HEK293T (cell line): ENCODE measurements around the gene ITIH1.

ENCODE experiments used
- CTCF ChIA-PET: fragments of 350-600 bp; formaldehyde crosslinking; extraction: SDS; loops from one replicate; lab custom pipeline; 2021; ENCODE audit warnings: antibody characterized with exemption, inconsistent platforms; lab: Yijun Ruan, JAX
- POLR2A ChIA-PET: fragments of 350-600 bp; formaldehyde crosslinking; extraction: SDS; loops from one replicate; lab custom pipeline; 2020; ENCODE audit warnings: antibody characterized with exemption, inconsistent platforms; lab: Yijun Ruan, JAX
- DNase-seq: peaks from one replicate; pipeline ENCODE4 v3.0.0; 2012; ENCODE audit warnings: mixed read lengths; ENCODE audit errors: extremely low spot score
- ARNT ChIP-seq: fragments of 450-650 bp; IDR thresholded peaks from 2 replicates; pipeline ENCODE4 v1.6.1; 2017; ENCODE audit warnings: mild to moderate bottlenecking
- BHLHE40 ChIP-seq: fragments of 450-650 bp; IDR thresholded peaks from 2 replicates; pipeline ENCODE4 v1.6.1; 2016; ENCODE audit warnings: mild to moderate bottlenecking, moderate library complexity, borderline replicate concordance
- CTBP1 ChIP-seq: fragments of 450-650 bp; IDR thresholded peaks from 2 replicates; pipeline ENCODE4 v1.6.1; 2016; ENCODE audit warnings: borderline replicate concordance
- ELF4 ChIP-seq: fragments of 450-650 bp; IDR thresholded peaks from 2 replicates; pipeline ENCODE4 v1.6.1; 2017; ENCODE audit warnings: antibody characterized with exemption
- FOXA1 ChIP-seq: fragments of 450-650 bp; IDR thresholded peaks from 2 replicates; pipeline ENCODE4 v1.6.1; 2016; ENCODE audit warnings: mild to moderate bottlenecking
- FOXK2 ChIP-seq: fragments of 450-650 bp; IDR thresholded peaks from 2 replicates; pipeline ENCODE4 v1.6.1; 2016; ENCODE audit warnings: mild to moderate bottlenecking
- FOXM1 ChIP-seq: fragments of 450-650 bp; IDR thresholded peaks from 2 replicates; pipeline ENCODE4 v1.6.1; 2017; ENCODE audit warnings: mild to moderate bottlenecking, borderline replicate concordance
- HDGF ChIP-seq: fragments of 450-650 bp; IDR thresholded peaks from 2 replicates; pipeline ENCODE4 v1.6.1; 2017; ENCODE audit warnings: antibody characterized with exemption, borderline replicate concordance
- L3MBTL2 ChIP-seq: fragments of 450-650 bp; conservative IDR thresholded peaks from 2 replicates; pipeline ENCODE4 v1.6.1; 2016; ENCODE audit warnings: mild to moderate bottlenecking
- LEF1 ChIP-seq: fragments of 450-650 bp; IDR thresholded peaks from 2 replicates; pipeline ENCODE4 v1.6.1; 2017; ENCODE audit warnings: mild to moderate bottlenecking, borderline replicate concordance
- NFRKB ChIP-seq: fragments of 450-650 bp; IDR thresholded peaks from 2 replicates; pipeline ENCODE4 v1.6.1; 2016; ENCODE audit warnings: mild to moderate bottlenecking, moderate library complexity
- PKNOX1 ChIP-seq: fragments of 450-650 bp; IDR thresholded peaks from 2 replicates; pipeline ENCODE4 v1.6.1; 2016
- SP1 ChIP-seq: fragments of 450-650 bp; IDR thresholded peaks from 2 replicates; pipeline ENCODE4 v1.6.1; 2017
- SUZ12 ChIP-seq: fragments of 450-650 bp; IDR thresholded peaks from 2 replicates; pipeline ENCODE4 v1.6.1; 2016; ENCODE audit warnings: mild to moderate bottlenecking
- TARDBP ChIP-seq: fragments of 450-650 bp; IDR thresholded peaks from 2 replicates; pipeline ENCODE4 v1.6.1; 2016
- ZNF384 ChIP-seq: fragments of 450-650 bp; IDR thresholded peaks from 2 replicates; pipeline ENCODE4 v1.6.1; 2016

The ITIH1 gene

GRCh38 chr3:52779837-52780585 is 2.6 kb downstream of the ITIH1 start:
- no peak for TF ChIP-seq L3MBTL2
- TF ChIP-seq NFRKB = no peak
- no peak for TF ChIP-seq SUZ12
- TF ChIP-seq ELF4 = no peak
- no peak for TF ChIP-seq FOXM1
- TF ChIP-seq SP1 = no peak
- no peak for TF ChIP-seq PKNOX1
- TF ChIP-seq LEF1 = no peak
- no peak for TF ChIP-seq BHLHE40
- no peak for TF ChIP-seq TARDBP
- TF ChIP-seq FOXK2 = no peak
- TF ChIP-seq CTBP1 = no peak
- no peak for TF ChIP-seq FOXA1
- TF ChIP-seq HDGF = no peak
- no peak for TF ChIP-seq ARNT
- TF ChIP-seq ZNF384 = no peak
- ChIA-PET CTCF (interaction anchor here (0.7 kb wide), 2 partner anchors 19 to 464 kb away, joined by 3 read pairs; partner anchors contain the start of gene DNAH1), POLR2A (interaction anchor here (5.6 kb wide), 1 partner anchor 8 kb away, joined by 35 read pairs; the partner anchor contains the start of gene NEK4)
- no peak for DNase-seq

GRCh38 chr3:52781741-52782140 is 4.3 kb downstream of the ITIH1 start:
- DNase-seq = no peak
- ChIA-PET POLR2A (interaction anchor here (5.6 kb wide), 1 partner anchor 10 kb away, joined by 35 read pairs; the partner anchor contains the start of gene NEK4), CTCF (no interaction called here)
- TF ChIP-seq FOXK2 = no peak
- no peak for TF ChIP-seq ELF4
- no peak for TF ChIP-seq ARNT
- no peak for TF ChIP-seq SP1
- no peak for TF ChIP-seq HDGF
- TF ChIP-seq SUZ12 = no peak
- TF ChIP-seq L3MBTL2 = no peak
- TF ChIP-seq ZNF384 = no peak
- TF ChIP-seq BHLHE40 = no peak
- no peak for TF ChIP-seq TARDBP
- no peak for TF ChIP-seq CTBP1
- no peak for TF ChIP-seq FOXA1
- TF ChIP-seq PKNOX1 = no peak
- TF ChIP-seq LEF1 = no peak
- TF ChIP-seq FOXM1 = no peak
- TF ChIP-seq NFRKB = no peak

GRCh38 chr3:52782412-52783210 is 5.2 kb downstream of the ITIH1 start:
- DNase-seq = no peak
- TF ChIP-seq LEF1 (no peak), BHLHE40 (no peak), PKNOX1 (no peak), NFRKB (no peak), SUZ12 (no peak), ELF4 (no peak), HDGF (no peak), ARNT (no peak), TARDBP (no peak), FOXK2 (no peak), CTBP1 (no peak), ZNF384 (no peak), FOXA1 (no peak), L3MBTL2 (no peak), SP1 (no peak), FOXM1 (no peak)
- CTCF ChIA-PET = no interaction called here
- POLR2A ChIA-PET = interaction anchor here (5.6 kb wide), 1 partner anchor 11 kb away, joined by 35 read pairs; the partner anchor contains the start of gene NEK4

- DNase-seq = no peak
- CTCF ChIA-PET = no interaction called here
- no peak for TF ChIP-seq TARDBP
- no peak for TF ChIP-seq NFRKB
- no peak for TF ChIP-seq FOXK2
- no peak for TF ChIP-seq FOXA1
- no peak for TF ChIP-seq L3MBTL2
- TF ChIP-seq HDGF = no peak
- no peak for TF ChIP-seq LEF1
- POLR2A ChIA-PET = interaction anchor here (5.6 kb wide), 1 partner anchor 12 kb away, joined by 35 read pairs; the partner anchor contains the start of gene NEK4
Measured at GRCh38 chr3:52783211-52783555, 5.8 kb downstream of the ITIH1 start.

GRCh38 chr3:52784021-52784621 is 6.7 kb downstream of the ITIH1 start:
- POLR2A ChIA-PET = interaction anchor here (5.6 kb wide), 1 partner anchor 13 kb away, joined by 35 read pairs; the partner anchor contains the start of gene NEK4
- CTCF ChIA-PET = interaction anchor here (2.1 kb wide), 1 partner anchor 14 kb away, joined by 5 read pairs; no protein-coding TSS in a partner anchor
- no peak for DNase-seq
- TF ChIP-seq BHLHE40 = no peak
- TF ChIP-seq NFRKB = no peak
- TF ChIP-seq ARNT = no peak
- no peak for TF ChIP-seq SP1
